Measurements from ENCODE around the gene PTPRK. TPM values are rescaled to one million over a fixed set of nuclear protein-coding genes. Genes with fewer than 3 reads are reported as not detected.

Gene PTPRK
- total and polyA plus RNA-seq, 12 donors, result 7.5 to 47.7 (median 35.7) TPM

DNA sequence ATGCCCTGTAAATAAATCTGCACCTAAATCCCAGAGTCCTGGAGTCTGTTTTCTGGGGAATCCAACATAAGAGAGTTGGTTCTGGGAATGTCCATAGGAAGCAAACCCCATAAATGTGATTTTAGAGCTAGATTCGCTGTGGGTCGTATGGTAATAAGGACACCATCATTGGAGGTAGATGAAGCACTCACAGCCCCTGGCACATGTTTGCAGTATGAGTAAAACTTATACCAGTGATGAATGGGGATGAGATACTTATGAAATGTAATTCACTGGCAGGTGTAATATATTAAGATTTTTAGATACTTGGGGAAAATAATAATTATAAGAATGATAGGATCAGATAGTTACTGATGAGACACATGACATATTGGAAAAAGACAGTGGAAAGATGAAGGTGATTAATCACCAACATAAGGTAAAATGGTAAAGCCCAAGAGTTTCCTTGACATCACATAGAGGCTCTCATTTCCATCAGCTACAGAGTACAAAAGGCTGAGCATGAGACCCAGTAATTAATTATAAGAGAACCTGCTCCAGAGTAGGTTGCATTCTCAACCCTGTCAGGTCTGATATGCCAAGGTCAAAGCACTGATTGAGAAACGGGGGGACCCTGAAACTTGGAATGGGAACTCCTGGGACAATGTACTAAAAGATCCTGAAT, 574.8 kb downstream of the PTPRK start:
- ATAC-seq (no peak), DNase-seq (no peak)
- intact Hi-C loops (cut with DNase I), result no loop called here
- Histone ChIP-seq H3K27ac (no peak overlapping the region), H3K27me3 (no peaks in the 10 kb centered on the region), H3K36me3 (no peaks in the 10 kb centered on the region), H3K4me1 (no peaks in the 10 kb centered on the region), H3K9me3 (peaks cover 0 to 8% (median 0%) of the 10 kb centered on the region in 11 donors), H3K4me3 (no peak overlapping the region)
- TF ChIP-seq, protein P1, sequence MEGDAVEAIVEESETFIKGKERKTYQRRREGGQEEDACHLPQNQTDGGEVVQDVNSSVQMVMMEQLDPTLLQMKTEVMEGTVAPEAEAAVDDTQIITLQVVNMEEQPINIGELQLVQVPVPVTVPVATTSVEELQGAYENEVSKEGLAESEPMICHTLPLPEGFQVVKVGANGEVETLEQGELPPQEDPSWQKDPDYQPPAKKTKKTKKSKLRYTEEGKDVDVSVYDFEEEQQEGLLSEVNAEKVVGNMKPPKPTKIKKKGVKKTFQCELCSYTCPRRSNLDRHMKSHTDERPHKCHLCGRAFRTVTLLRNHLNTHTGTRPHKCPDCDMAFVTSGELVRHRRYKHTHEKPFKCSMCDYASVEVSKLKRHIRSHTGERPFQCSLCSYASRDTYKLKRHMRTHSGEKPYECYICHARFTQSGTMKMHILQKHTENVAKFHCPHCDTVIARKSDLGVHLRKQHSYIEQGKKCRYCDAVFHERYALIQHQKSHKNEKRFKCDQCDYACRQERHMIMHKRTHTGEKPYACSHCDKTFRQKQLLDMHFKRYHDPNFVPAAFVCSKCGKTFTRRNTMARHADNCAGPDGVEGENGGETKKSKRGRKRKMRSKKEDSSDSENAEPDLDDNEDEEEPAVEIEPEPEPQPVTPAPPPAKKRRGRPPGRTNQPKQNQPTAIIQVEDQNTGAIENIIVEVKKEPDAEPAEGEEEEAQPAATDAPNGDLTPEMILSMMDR (IDR thresholded peaks at IDR 0.05), result no peak
- 81 to 86% methylated on average over 3 of the region's 3 CpGs for WGBS, 2 donors

DNA sequence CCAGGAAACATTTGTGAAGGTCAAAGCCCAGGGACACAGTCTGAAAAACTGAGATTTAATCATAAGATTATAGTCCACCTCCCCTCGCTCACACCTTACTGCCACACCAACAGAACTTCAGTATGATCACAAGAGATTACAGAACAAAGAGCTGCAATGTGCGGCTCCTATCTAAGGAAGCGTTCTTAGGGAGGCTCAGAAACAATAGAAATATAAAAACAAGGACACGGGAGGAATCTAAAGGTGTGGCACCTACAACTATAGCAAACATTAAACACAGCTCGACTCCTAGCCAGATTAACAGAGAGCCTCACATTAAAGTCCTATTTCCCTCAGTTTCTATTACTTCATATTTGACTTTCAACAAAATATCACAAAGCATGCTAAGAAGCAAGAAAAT, 579.2 kb downstream of the PTPRK start:
- no peak overlapping the region for H3K27ac ChIP-seq
- 75 to 81% methylated on average over 5 of the region's 5 CpGs for WGBS, 2 donors
- TF ChIP-seq, protein P1 (IDR thresholded peaks at IDR 0.05), result no peak
- ATAC-seq (no peak), DNase-seq (no peak)
- H3K27me3 ChIP-seq, result no peaks in the 10 kb centered on the region
- H3K4me3 ChIP-seq, result no peak overlapping the region
- peaks cover 0 to 3% (median 0%) of the 10 kb centered on the region in 11 donors for H3K9me3 ChIP-seq
- H3K4me1 ChIP-seq, result peaks cover 0 to 23% (median 0%) of the 10 kb centered on the region in 9 donors
- no peaks in the 10 kb centered on the region for H3K36me3 ChIP-seq
- intact Hi-C loops (cut with DNase I), result no loop called here

DNA sequence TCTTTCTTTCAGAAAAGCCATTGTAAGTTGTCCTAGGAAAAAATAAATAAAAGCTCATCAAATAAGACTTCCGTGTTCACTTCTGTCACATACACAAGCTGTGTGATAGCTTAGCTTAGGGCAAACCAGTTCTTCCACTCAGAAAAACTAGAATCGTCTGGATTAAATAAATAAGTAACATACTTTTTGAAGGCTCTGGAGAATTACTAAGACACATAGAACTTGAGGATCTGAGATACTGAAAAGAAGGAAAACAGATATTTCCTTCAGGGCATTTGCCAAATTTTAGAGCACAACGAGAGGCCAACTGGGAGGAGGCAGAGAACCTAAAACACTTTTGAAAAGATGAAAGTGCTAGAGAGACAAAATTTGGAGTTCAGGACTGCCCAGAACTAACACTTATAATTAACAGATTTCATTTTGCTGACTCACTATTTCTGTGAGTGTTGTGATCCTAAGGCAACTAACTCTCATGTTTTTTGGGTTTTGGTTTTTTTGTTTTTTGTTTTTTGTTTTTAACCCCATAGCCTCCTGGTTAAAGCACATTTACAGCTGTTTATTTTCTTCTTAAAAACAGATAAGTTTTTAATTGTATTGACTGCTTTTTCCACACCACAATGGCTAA, 580.8 kb downstream of the PTPRK start:
- Histone ChIP-seq H3K4me3 (no peak overlapping the region), H3K27ac (peak overlapping the region in 1 of 10 donors; percentile 59), H3K27me3 (no peaks in the 10 kb centered on the region), H3K4me1 (peaks cover 0 to 23% (median 0%) of the 10 kb centered on the region in 9 donors), H3K36me3 (no peaks in the 10 kb centered on the region), H3K9me3 (no peaks in the 10 kb centered on the region)
- WGBS, 2 donors, result 43 to 62% methylated on average over 3 of the region's 3 CpGs
- no peak for DNase-seq
- intact Hi-C loops (cut with DNase I), result no loop called here
- TF ChIP-seq, protein P1 (IDR thresholded peaks at IDR 0.05), result no peak
- ATAC-seq, result no peak

DNA sequence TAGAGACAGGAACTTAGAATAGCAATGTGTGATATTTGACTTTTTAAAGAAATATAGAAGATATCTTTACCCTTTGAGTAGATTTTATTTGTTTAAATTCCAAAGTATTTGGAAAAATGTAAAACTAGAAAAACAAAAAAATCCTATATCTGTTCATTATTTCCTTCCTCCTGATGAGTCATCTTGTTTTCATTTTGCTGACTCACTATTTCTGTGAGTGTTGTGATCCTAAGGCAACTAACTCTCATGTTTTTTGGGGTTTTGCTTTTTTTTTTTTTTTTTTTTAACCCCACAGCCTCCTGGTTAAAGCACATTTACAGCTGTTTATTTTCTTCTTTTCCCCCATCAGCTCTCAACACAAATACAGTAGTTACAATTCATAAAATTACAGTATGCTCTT, 581.7 kb downstream of the PTPRK start:
- Histone ChIP-seq H3K27me3 (no peaks in the 10 kb centered on the region), H3K27ac (peak overlapping the region in 1 of 10 donors; percentile 59), H3K9me3 (peaks cover 0 to 4% (median under 1%) of the 10 kb centered on the region in 11 donors), H3K36me3 (no peaks in the 10 kb centered on the region), H3K4me3 (no peak overlapping the region), H3K4me1 (peaks cover 0 to 23% (median 0%) of the 10 kb centered on the region in 9 donors)
- intact Hi-C loops (cut with DNase I), result no loop called here
- DNase-seq, result no peak
- TF ChIP-seq, protein P1 (IDR thresholded peaks at IDR 0.05), result no peak
- ATAC-seq, result no peak
